Ovary (tissue), 9 donors: ENCODE results near the gene NMRK2. TPM values are rescaled to one million over a fixed set of nuclear protein-coding genes. Genes with fewer than 3 reads are reported as not detected.
"Not testable (repeated sequence)": the region's sequence is repeated elsewhere in the genome, so short reads cannot be mapped to it uniquely, and the experiment has no call there.

Source experiments
- DNase-seq, 5 donors: peaks; one replicate each; pipeline ENCODE4 v3.0.0-alpha.2; 2019 to 2020
- H3K27ac ChIP-seq, 2 donors: fragments of 200-600 bp; one replicate each; pipeline versions ENCODE4 v1.5.1 to v1.8.0; 2019 to 2022
- H3K27me3 ChIP-seq: fragments of 200-600 bp; one replicate; pipeline ENCODE4 v1.8.0; 2022
- H3K36me3 ChIP-seq: fragments of 200-600 bp; sonication (generic); one replicate; pipeline ENCODE4 v1.5.1; 2019
- H3K4me1 ChIP-seq: one replicate; pipeline ENCODE4 v1.8.1; 2013; ENCODE audit warnings: mild to moderate bottlenecking, moderate library complexity; ENCODE audit not compliant: insufficient read depth
- H3K4me3 ChIP-seq: fragments of 200-600 bp; sonication (generic); one replicate; pipeline ENCODE4 v1.5.1; 2017
- H3K9me3 ChIP-seq, 2 donors: fragments of 200-600 bp in 1 of 2; sonication (generic) in 1 of 2; one replicate each; pipeline versions ENCODE4 v1.5.1 to v1.8.1; 2013 to 2019; ENCODE audit warnings: mild to moderate bottlenecking in 1 of 2, moderate library complexity in 1 of 2
- EP300 ChIP-seq: sonication (generic); formaldehyde crosslinking; IDR thresholded peaks from one replicate; pipeline ENCODE4 v1.6.1; 2017; ENCODE audit warnings: antibody characterized with exemption
- POLR2A ChIP-seq: fragments of 450-650 bp; IDR thresholded peaks from one replicate; pipeline ENCODE4 v1.6.1; 2017; ENCODE audit warnings: antibody characterized with exemption, mild to moderate bottlenecking, moderate library complexity
- WGBS, 3 donors: extraction: QIAGEN DNeasy Blood & Tissue Kit in 1 of 3; methylation state at CpG; one replicate each; pipeline versions ENCODE4 v1.1.5 to v1.1.7; 2013 to 2017; 5-methylcytosine and 5-hydroxymethylcytosine counted together
- intact Hi-C, 4 donors: fragments of 100-400 bp; cut with DNase I; formaldehyde crosslinking; loops; one replicate each; pipeline versions ENCODE4 v1.11.0 to v1.15.1; 2022 to 2023
- polyA plus RNA-seq, 2 donors: library from polyadenylated mRNA; stranded (reverse); fragments of 200-250 nt in 1 of 2; fragments of 350-450 nt in 1 of 2; fragmentation: Illumina TruSeq in 1 of 2; extraction: RNeasy Lipid Tissue Mini Kit (QIAGEN cat#74804) in 1 of 2; gene quantifications; one replicate each; pipeline ENCODE4 v1.2.3, GENCODE V29; 2013 to 2014
- total RNA-seq, 7 donors: library from RNA; depleted of rRNA in 2 of 7; stranded (reverse); fragments of >200 nt in 2 of 7; fragmentation: NEBNext Ultra II Directional in 3 of 7; extraction: Animal tissue kit (Norgen Biotek cat#: 25700) in 3 of 7; gene quantifications; one replicate each; pipeline versions ENCODE4 v1.1.0 to v1.2.4, GENCODE V29; 2016 to 2023
- TF ChIP-seq, protein P1 (sequence below), 3 donors: fragments of 450-650 bp in 2 of 3; fragments of 200-600 bp in 1 of 3; IDR thresholded peaks; one replicate each; pipeline versions ENCODE4 v1.5.1 to v1.8.0; 2016 to 2022; ENCODE audit warnings: antibody characterized with exemption in 3 of 3, mild to moderate bottlenecking in 1 of 3
- donor health status: DM: no; HTN: no; CAD: no; lungs with moderate emphysema.
- donor health status: DM: no; HTN: no; CAD: no.
- donor health status: Bipolar disorder and iron deficiency.
- donor health status: DM: yes; HTN: yes; CAD: no.
- donor health status: DM: no; HTN: no; CAD: no.
- donor health status: DM: yes; HTN: yes; CAD: no.

Gene NMRK2
- total and polyA plus RNA-seq, 9 donors, result 0.26 to 0.93 (median 0.40) TPM; not detected in 5

- TF ChIP-seq, protein P1, sequence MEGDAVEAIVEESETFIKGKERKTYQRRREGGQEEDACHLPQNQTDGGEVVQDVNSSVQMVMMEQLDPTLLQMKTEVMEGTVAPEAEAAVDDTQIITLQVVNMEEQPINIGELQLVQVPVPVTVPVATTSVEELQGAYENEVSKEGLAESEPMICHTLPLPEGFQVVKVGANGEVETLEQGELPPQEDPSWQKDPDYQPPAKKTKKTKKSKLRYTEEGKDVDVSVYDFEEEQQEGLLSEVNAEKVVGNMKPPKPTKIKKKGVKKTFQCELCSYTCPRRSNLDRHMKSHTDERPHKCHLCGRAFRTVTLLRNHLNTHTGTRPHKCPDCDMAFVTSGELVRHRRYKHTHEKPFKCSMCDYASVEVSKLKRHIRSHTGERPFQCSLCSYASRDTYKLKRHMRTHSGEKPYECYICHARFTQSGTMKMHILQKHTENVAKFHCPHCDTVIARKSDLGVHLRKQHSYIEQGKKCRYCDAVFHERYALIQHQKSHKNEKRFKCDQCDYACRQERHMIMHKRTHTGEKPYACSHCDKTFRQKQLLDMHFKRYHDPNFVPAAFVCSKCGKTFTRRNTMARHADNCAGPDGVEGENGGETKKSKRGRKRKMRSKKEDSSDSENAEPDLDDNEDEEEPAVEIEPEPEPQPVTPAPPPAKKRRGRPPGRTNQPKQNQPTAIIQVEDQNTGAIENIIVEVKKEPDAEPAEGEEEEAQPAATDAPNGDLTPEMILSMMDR (IDR thresholded peaks at IDR 0.05), result no peak
- no peak for TF ChIP-seq POLR2A
- no peak for TF ChIP-seq EP300
- no peaks in the 10 kb centered on the region for H3K9me3 ChIP-seq
- H3K27me3 ChIP-seq, result no peaks in the 10 kb centered on the region
- no peaks in the 10 kb centered on the region for H3K4me1 ChIP-seq
- intact Hi-C loops, result no loop called here
- no peaks in the 10 kb centered on the region for H3K36me3 ChIP-seq
- no peak overlapping the region for H3K27ac ChIP-seq
- no peak overlapping the region for H3K4me3 ChIP-seq
- no peak for DNase-seq
- WGBS, 3 donors, result 66 to 78% (median 74%) methylated on average over 8 of the region's 8 CpGs
Measured at GRCh38 chr19:3942790-3943409, 10.0 kb downstream of the NMRK2 start.

GRCh38 chr19:3944018-3944721, 11.3 kb downstream of the NMRK2 start:
- WGBS, 3 donors, result 63 to 69% (median 67%) methylated on average over 11 of the region's 11 CpGs
- DNase-seq, result no peak

DNA sequence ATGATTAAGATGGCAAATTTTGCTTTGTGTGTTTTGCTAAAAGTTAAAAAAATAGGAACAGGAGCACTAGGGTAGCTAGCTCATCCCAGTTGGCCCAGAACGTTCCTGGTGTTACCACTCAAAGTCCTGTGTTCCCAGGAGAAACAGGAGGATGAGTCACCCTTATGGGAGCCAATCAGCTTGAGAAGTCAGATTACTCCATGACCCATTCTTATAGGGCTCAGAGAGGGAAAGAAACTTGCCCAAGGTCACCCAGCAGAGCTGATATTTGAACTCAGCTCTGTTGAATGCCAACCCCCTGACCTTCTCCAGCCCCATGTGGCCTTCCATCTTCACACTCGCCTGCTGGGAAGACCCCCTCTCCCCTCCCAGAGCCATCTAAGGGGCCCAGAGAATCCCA, 13.0 kb downstream of the NMRK2 start:
- Histone ChIP-seq H3K4me3 (no peak overlapping the region), H3K36me3 (no peaks in the 10 kb centered on the region), H3K27me3 (no peaks in the 10 kb centered on the region), H3K9me3 (no peaks in the 10 kb centered on the region), H3K4me1 (peaks cover 2% of the 10 kb centered on the region), H3K27ac (no peak overlapping the region)
- TF ChIP-seq POLR2A (no peak), EP300 (no peak)
- TF ChIP-seq, protein P1 (IDR thresholded peaks at IDR 0.05), result no peak
- no peak for DNase-seq
- WGBS, 3 donors, result 21 to 44% (median 29%) methylated on average over 2 of the region's 2 CpGs
- intact Hi-C loops, result no loop called here

More at GRCh38 chr19:3944018-3944721, 11.3 kb downstream of the NMRK2 start:
- TF ChIP-seq, protein P1 (IDR thresholded peaks at IDR 0.05), result no peak
- TF ChIP-seq EP300 (no peak), POLR2A (no peak)
- Histone ChIP-seq H3K4me1 (no peaks in the 10 kb centered on the region), H3K27ac (no peak overlapping the region), H3K27me3 (no peaks in the 10 kb centered on the region), H3K36me3 (no peaks in the 10 kb centered on the region), H3K4me3 (no peak overlapping the region), H3K9me3 (no peaks in the 10 kb centered on the region)
- intact Hi-C loops, result no loop called here

GRCh38 chr19:3947316-3947933, 14.6 kb downstream of the NMRK2 start:
- DNase-seq, H3K4me1 ChIP-seq, H3K4me3 ChIP-seq, H3K27me3 ChIP-seq, H3K36me3 ChIP-seq, H3K9me3 ChIP-seq, intact Hi-C loops, H3K27ac ChIP-seq: not testable (repeated sequence)
- 89 to 92% (median 89%) methylated on average over 15 of the region's 15 CpGs for WGBS, 3 donors

DNA sequence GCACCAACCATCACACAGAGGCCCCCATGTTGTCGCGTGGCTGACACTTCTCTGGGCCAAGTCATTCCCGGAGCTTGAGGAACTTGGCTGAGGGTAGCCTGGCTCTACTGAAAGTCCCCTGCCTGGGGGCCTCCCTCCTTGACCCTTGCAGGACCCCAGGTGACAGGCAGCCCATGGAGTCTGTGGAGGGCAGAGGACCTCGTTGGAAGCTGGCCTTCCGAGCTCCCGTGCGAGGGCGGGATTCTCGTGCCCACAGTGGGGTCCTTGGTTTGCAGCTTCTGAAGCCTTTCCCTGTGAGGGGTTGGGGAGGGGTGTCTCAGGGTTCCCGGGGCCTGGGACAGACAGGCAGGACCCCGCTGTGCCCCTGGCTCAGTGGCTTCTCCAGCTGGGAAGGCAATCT, 16.4 kb downstream of the NMRK2 start:
- no peak overlapping the region for H3K4me3 ChIP-seq
- no peaks in the 10 kb centered on the region for H3K9me3 ChIP-seq
- 70 to 77% (median 75%) methylated on average over 11 of the region's 11 CpGs for WGBS, 3 donors
- TF ChIP-seq EP300 (no peak), POLR2A (no peak)
- TF ChIP-seq, protein P1 (IDR thresholded peaks at IDR 0.05), result no peak
- intact Hi-C loops, result no loop called here
- no peak overlapping the region for H3K27ac ChIP-seq
- peaks cover 10% of the 10 kb centered on the region for H3K4me1 ChIP-seq
- DNase-seq, result no peak
- H3K27me3 ChIP-seq, result no peaks in the 10 kb centered on the region
- H3K36me3 ChIP-seq, result no peaks in the 10 kb centered on the region
